Left ventricle myocardium inferior (tissue), 1 donor: Measurements from ENCODE around the gene UROC1. TPM values are rescaled to one million over a fixed set of nuclear protein-coding genes. Genes with fewer than 3 reads are reported as not detected.

ENCODE experiments used
- DNase-seq: peaks from one replicate; pipeline ENCODE4 v3.0.0-alpha.2; 2020
- H3K27ac ChIP-seq: fragments of 200-600 bp; replicated peaks from 2 replicates; pipeline ENCODE4 v1.8.0; 2021
- H3K27me3 ChIP-seq: fragments of 200-600 bp; 2 replicates; pipeline ENCODE4 v1.8.0; 2021; ENCODE audit warnings: low read depth
- H3K36me3 ChIP-seq: fragments of 200-600 bp; 2 replicates; pipeline ENCODE4 v1.8.0; 2021
- H3K4me1 ChIP-seq: fragments of 200-600 bp; 2 replicates; pipeline ENCODE4 v1.8.0; 2021
- H3K4me3 ChIP-seq: fragments of 200-600 bp; 2 replicates; pipeline ENCODE4 v1.8.0; 2021; ENCODE audit warnings: mild to moderate bottlenecking, moderate library complexity
- H3K9me3 ChIP-seq: fragments of 200-600 bp; replicated peaks from 2 replicates; pipeline ENCODE4 v1.8.0; 2021
- intact Hi-C: fragments of 100-400 bp; cut with micrococcal nuclease; formaldehyde crosslinking; loops from one replicate; pipeline ENCODE4 v1.11.0; 2022
- total RNA-seq: library from RNA; stranded (reverse); fragmentation: NEBNext Ultra II Directional; extraction: Animal tissue kit (Norgen Biotek cat#: 25700); gene quantifications from one replicate; pipeline ENCODE4 v1.2.1, GENCODE V29; 2021
- TF ChIP-seq, protein P1 (sequence below): fragments of 200-600 bp; IDR thresholded peaks from 2 replicates; pipeline ENCODE4 v1.8.0; 2021; ENCODE audit warnings: antibody characterized with exemption, mild to moderate bottlenecking, borderline replicate concordance
- donor health status: DM: no; HTN: yes; CAD: no; lungs with severe emphysema.

The UROC1 gene
- total RNA-seq, 1 donor from 2014 or later = not detected

DNA sequence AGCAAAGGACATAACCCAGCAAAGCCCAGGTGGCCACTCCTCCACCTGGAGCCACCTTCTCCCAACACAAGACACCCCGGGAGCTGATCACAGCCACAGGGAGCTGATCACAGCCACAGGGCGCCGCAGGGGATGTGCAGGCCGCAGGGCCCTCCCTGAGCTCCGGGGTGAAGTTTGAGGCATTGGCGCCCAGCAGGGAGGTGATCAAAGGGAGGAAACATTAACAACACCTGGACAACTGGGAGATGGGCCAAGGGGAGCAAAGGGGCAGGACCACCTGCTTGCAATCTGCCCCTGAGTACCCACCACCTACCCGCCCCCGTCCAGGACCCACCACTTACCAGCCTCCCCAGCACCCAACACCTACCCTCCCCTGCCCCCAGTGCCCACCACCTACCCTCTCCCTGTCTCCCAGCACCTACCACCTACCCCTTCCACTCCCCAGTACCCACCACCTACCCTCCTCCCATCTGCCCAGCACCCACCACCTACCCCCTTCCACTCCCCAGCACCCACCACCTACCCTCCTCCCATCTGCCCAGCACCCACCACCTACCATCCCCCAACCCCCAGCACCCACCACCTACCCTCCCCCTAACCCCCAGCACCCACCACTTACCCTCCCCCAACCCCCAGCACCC, 2.4 kb downstream of the UROC1 start:
- TF ChIP-seq, protein P1, sequence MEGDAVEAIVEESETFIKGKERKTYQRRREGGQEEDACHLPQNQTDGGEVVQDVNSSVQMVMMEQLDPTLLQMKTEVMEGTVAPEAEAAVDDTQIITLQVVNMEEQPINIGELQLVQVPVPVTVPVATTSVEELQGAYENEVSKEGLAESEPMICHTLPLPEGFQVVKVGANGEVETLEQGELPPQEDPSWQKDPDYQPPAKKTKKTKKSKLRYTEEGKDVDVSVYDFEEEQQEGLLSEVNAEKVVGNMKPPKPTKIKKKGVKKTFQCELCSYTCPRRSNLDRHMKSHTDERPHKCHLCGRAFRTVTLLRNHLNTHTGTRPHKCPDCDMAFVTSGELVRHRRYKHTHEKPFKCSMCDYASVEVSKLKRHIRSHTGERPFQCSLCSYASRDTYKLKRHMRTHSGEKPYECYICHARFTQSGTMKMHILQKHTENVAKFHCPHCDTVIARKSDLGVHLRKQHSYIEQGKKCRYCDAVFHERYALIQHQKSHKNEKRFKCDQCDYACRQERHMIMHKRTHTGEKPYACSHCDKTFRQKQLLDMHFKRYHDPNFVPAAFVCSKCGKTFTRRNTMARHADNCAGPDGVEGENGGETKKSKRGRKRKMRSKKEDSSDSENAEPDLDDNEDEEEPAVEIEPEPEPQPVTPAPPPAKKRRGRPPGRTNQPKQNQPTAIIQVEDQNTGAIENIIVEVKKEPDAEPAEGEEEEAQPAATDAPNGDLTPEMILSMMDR = no peak

GRCh38 chr3:126514161-126514560, 3.4 kb downstream of the UROC1 start:
- DNase-seq = no peak
- peaks cover 20% of the 10 kb centered on the region for H3K27me3 ChIP-seq
- H3K4me3 ChIP-seq = no peak overlapping the region
- no peaks in the 10 kb centered on the region for H3K9me3 ChIP-seq
- intact Hi-C loops = no loop called here
- H3K27ac ChIP-seq = no peak overlapping the region
- peaks cover 9% of the 10 kb centered on the region for H3K4me1 ChIP-seq
- TF ChIP-seq, protein P1 = no peak
- H3K36me3 ChIP-seq = no peaks in the 10 kb centered on the region

More for the DNA sequence above, 2.4 kb downstream of the UROC1 start:
- no peaks in the 10 kb centered on the region for H3K36me3 ChIP-seq
- no peak overlapping the region for H3K27ac ChIP-seq
- no peak overlapping the region for H3K4me3 ChIP-seq
- peaks cover 9% of the 10 kb centered on the region for H3K4me1 ChIP-seq
- no peak for DNase-seq
- peaks cover 20% of the 10 kb centered on the region for H3K27me3 ChIP-seq
- intact Hi-C loops = no loop called here
- H3K9me3 ChIP-seq = no peaks in the 10 kb centered on the region

- TF ChIP-seq, protein P1 = no peak
- peaks cover 14% of the 10 kb centered on the region for H3K27me3 ChIP-seq
- intact Hi-C loops = no loop called here
- H3K4me1 ChIP-seq = peaks cover 9% of the 10 kb centered on the region
- no peaks in the 10 kb centered on the region for H3K9me3 ChIP-seq
- no peak for DNase-seq
- no peak overlapping the region for H3K27ac ChIP-seq
- no peak overlapping the region for H3K4me3 ChIP-seq
- no peaks in the 10 kb centered on the region for H3K36me3 ChIP-seq
Observed at GRCh38 chr3:126512916-126513650, 4.5 kb downstream of the UROC1 start.

DNA sequence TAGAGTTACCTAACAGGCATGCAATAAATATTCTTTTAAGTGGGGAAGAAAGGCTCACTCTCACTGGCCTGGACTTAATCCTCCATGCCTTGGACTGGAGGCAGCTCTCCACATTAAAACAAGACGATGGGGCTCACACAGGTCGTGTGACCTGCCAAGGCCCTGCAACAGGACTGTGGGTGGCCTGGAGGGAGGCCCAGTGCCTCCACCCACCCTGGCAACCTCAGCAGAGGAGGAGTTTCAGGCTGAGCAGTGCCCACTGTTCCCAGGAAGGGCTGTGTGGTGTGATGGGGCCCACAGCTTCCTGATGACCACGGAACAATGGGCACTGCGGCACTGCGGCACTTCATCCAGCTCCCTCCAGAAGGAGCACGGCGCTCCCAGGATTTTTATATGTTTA, 5.5 kb downstream of the UROC1 start:
- H3K4me1 ChIP-seq = peaks cover 9% of the 10 kb centered on the region
- intact Hi-C loops = no loop called here

GRCh38 chr3:126511291-126511690, 6.3 kb downstream of the UROC1 start:
- peaks cover 9% of the 10 kb centered on the region for H3K4me1 ChIP-seq
- H3K36me3 ChIP-seq = no peaks in the 10 kb centered on the region
- no peak overlapping the region for H3K4me3 ChIP-seq
- no peaks in the 10 kb centered on the region for H3K9me3 ChIP-seq
- H3K27me3 ChIP-seq = peaks cover under 1% of the 10 kb centered on the region
- H3K27ac ChIP-seq = no peak overlapping the region
- TF ChIP-seq, protein P1 = no peak
- intact Hi-C loops = no loop called here
- no peak for DNase-seq

More for the DNA sequence above, 5.5 kb downstream of the UROC1 start:
- no peaks in the 10 kb centered on the region for H3K36me3 ChIP-seq
- H3K4me3 ChIP-seq = no peak overlapping the region
- no peak for DNase-seq
- H3K9me3 ChIP-seq = no peaks in the 10 kb centered on the region
- no peak overlapping the region for H3K27ac ChIP-seq
- TF ChIP-seq, protein P1 = no peak
- peaks cover 3% of the 10 kb centered on the region for H3K27me3 ChIP-seq
